GM19328 (cell line): ENCODE data around the gene SLC16A11.
"Not testable (repeated sequence)": the region's sequence is repeated elsewhere in the genome, so short reads cannot be mapped to it uniquely, and the experiment has no call there.

ENCODE experiments used
- ATAC-seq: cut with Tn5 transposase; IDR thresholded peaks from one replicate; pipeline ENCODE4 v1.9.1; 2021; ENCODE audit warnings: mild to moderate bottlenecking, moderate library complexity; ENCODE audit not compliant: unreplicated experiment

Gene SLC16A11

GRCh38 chr17:7011942-7012254, 32.0 kb downstream of the SLC16A11 start:
- no peak for ATAC-seq

GRCh38 chr17:7011415-7011814, 32.5 kb downstream of the SLC16A11 start:
- no peak for ATAC-seq

- no peak for ATAC-seq
Observed at GRCh38 chr17:7010523-7010922, 33.4 kb downstream of the SLC16A11 start.

- no peak for ATAC-seq
Observed at GRCh38 chr17:7007143-7007542, 36.7 kb downstream of the SLC16A11 start.

GRCh38 chr17:7005716-7006115, 38.2 kb downstream of the SLC16A11 start:
- no peak for ATAC-seq

GRCh38 chr17:7004398-7005253, 39.3 kb downstream of the SLC16A11 start:
- ATAC-seq, result no peak

- ATAC-seq, result no peak
Observed at GRCh38 chr17:7003745-7004144, 40.1 kb downstream of the SLC16A11 start.

- no peak for ATAC-seq
Observed at GRCh38 chr17:7002288-7003047, 41.4 kb downstream of the SLC16A11 start.

GRCh38 chr17:7001318-7001961, 42.5 kb downstream of the SLC16A11 start:
- no peak for ATAC-seq

GRCh38 chr17:6998855-6999508, 44.9 kb downstream of the SLC16A11 start:
- ATAC-seq, result no peak

- no peak for ATAC-seq
Observed at GRCh38 chr17:6997171-6997570, 46.7 kb downstream of the SLC16A11 start.

GRCh38 chr17:6996256-6997011, 47.5 kb downstream of the SLC16A11 start:
- no peak for ATAC-seq

GRCh38 chr17:6995500-6996255, 48.2 kb downstream of the SLC16A11 start, which contains the start of gene ALOX12:
Gene ALOX12, plus strand, starts transcription at chr17:6996049. Its CDS starts 69 bp downstream, at chr17:6996118.
- no peak for ATAC-seq

GRCh38 chr17:6994666-6995256, 49.1 kb downstream of the SLC16A11 start:
- ATAC-seq, result no peak

GRCh38 chr17:6994118-6994598, 49.7 kb downstream of the SLC16A11 start:
- no peak for ATAC-seq

GRCh38 chr17:6993613-6994056, 50.3 kb downstream of the SLC16A11 start:
- not testable (repeated sequence) for ATAC-seq
